A172 (cell line): ENCODE data around the gene DUSP22. TPM values are rescaled to one million over a fixed set of nuclear protein-coding genes. Genes with fewer than 3 reads are reported as not detected.

Experiments used
- DNase-seq: peaks from one replicate; pipeline ENCODE4 v3.0.0-alpha.2; 2015; ENCODE audit warnings: low spot score
- total RNA-seq: library from RNA; depleted of rRNA; stranded (reverse); fragments of >200 nt; shearing (Covaris generic); gene quantifications from 2 replicates; pipeline ENCODE4 v1.2.3, GENCODE V29; 2014

Gene DUSP22
- total RNA-seq, 1 experiment from 2014 or later: 19.5 TPM

DNA sequence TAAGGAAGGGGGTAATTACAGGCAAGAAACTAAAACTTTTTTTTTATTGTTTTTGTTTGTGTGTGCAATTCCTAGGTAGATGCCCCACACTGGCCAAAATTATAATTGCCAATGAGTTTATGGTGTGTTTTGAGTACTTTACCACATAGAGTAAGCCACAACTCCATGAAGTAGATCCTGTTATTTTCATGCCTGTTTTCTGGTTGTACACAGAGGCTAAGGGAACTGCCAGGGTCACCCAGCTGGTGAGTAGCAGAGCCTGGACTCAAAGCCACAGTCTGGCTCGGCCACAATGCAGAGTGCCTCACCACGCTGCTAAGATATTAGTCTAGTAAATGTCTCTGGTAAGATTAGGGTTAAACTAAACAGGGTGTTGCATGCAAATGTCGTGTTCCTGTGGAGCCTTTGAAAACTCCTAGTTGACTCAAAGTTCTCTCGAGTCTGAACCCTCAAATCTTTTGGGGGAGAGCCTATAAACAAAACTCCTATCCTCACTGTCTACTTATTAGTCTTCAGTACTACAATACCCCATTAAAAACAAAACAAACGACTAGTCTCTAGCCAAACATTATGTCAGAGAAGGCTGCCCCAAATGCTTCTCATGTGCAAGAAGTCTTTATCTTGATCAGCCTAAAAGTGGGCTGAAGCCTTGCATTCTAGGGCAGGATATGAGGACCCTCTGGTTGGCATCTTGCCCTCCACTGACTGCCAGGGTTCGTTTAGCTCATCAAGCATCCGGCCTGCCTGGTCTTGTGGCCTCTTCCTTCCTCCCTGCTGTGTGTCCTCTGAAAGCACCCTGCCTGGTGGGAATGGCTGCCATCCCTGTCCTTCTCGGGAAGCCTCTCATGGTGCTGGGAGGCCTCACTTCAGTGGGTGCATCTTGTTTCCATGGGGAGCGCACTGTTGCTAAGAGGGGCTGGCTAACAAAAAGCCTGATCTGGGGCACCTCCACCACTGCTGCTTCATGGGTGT, 4.2 kb downstream of the DUSP22 start:
- DNase-seq: no peak

DNA sequence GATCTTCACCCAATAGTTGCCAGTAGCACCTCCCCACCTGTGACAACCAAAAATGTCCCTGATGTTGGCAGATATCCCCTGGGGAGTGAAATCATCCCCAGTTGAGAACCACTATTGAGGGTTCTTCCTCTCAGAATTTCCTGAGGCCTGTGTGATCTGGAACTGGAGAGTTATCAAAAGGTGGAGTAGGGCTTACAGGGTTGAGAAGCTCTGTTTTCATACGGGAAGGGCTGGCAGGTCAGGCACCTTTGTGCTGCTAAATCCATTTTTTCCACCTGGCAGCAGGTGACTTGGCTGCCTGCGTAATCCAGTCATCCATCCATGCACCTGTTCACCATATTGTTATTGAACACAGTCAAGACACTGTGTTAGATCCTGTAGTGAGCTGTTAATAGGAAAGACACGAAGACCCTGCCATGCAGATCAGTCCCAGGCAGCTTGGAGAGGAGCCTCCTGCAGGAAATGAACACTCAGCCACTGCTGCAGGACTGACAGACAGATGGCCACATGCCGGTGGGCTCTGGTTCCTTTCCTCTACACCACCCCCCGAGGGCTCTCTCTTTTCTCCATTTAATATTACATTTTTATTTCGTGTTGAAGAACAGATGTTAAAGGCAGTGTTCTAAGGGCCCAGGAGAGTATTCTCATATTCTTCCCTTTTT, 5.4 kb downstream of the DUSP22 start:
- DNase-seq: no peak

DNA sequence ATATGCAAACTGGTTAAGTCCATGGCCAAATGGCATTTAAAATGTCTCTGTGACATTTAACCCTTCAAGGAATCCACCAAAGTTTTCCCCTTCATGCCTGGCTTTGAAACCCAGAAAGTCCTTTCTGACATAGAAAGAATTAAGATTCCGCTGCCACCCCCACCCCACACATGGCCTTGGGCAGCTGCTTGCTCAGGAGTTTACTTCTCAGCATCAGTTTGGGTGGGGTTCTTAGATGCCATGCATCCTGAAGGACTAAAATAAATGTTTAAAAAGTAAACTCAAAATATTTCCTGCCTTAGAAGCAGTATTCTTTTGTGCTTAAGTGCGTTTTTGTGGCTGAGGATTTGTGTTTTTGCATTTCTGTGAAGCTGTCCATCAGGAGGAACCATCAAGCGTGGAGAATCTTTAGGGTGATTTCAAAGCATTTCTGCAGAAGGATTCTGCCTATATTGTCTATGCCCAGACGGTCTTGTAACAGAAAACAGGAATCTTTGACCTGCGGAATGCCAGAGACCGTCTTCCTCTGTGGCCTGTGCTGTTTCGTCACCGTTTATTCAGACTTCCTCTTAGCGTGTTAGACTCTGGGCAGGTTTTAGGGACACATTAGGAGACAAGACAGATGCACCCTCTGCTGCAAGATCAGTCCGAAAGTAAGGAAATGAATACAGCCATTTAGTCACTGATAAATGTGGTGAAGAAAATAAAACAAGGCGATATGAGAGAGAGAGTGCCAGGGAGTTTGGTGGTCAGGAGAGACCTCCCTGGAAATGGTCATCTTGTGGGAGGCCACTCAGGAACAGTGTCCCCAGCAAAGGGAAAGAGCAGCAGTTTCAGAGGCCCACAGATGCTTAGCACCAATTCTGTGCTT, 6.2 kb downstream of the DUSP22 start:
- no peak for DNase-seq

DNA sequence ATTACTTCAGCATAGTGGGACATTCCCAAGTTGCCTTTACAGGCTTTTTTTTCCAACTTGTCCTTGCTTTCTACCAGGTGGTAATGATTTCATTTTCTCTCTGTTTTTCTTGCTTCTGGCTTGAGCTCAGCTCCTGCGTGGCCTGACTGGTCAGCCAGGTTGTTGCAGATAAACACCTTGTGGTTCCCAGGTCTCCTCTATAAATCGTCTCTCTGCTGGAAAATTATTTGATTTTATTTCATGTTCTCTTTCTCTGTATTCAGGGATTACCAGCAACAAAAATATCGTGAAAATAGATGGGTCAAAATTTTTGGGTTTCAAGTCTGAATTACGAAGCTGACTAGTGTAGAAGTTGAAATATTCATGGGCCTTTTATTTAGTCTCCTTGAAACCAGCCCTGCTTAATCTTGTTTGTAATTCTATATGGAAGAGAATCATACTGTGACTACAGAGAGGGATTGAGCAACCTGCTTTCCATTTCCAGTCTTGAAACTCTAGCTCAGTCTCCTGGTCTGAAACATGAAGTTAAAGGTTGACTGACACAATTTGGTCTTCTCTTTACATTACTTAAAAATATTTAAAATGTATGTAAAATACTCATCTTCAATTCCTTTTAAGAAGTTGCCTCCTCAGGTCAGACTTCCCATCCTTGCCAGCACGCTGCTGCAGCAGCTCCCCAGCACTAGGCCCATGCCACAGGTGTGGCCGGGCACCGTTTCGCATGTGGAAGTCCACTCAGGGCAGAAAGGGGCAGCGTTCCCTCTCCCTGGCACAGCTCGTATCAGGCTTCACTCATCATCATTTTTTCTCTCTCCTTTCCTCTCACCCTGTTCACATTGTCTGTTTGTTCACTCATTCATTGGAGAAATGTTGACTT, 7.1 kb downstream of the DUSP22 start:
- DNase-seq: no peak

DNA sequence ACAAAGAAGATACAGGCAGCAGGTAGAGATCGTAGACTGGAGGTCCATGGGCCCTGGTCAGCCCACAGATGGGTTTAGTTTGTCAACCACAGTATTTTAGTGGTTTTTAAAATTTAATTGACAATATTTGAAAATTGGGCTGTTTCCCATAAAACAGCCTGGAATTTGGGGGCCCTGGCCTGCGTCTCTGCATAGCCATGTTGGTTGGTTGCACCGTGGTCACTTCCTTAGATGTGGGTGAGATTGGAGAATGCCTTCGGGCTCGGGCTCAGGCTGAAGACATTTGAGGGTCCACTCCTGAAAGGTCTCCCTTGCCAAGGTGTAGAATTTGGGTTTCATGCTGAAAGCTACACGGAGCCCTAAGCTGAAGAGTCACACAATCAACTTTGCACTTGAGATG, 7.7 kb downstream of the DUSP22 start:
- no peak for DNase-seq

DNA sequence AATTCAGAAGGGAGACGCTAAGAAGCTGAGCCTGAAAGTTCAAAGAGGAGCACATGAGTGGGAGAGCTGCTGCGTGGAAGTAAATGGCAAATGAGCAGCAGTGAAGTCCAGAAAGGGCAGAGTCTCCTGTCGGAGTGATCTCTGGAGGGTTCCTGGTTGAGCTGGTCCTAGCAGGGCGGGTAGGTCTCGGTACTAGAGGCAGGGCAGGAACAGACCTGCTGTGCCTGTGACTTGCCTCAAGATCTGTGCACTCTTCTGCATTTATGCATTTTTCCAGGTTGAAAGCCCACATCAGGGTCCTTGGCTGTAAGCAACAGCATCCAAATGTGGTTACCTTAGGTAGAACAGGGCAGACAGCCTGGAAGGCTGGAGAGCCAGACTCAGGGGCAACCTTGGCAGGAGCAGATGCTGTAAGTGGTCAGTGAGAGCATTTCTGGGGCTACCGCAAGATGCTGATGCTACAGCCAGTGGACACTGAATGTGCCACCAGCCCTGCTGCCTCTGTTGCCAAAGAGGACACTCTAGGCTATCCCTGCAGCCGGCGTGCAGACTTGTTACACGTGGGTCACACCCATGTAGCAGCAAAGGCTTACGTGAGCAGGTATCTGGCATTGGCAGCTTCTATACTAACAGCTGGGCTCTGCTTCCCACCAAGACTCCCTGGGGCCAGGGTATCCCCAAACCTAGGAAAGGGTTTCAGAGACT, 8.4 kb downstream of the DUSP22 start:
- DNase-seq: no peak

DNA sequence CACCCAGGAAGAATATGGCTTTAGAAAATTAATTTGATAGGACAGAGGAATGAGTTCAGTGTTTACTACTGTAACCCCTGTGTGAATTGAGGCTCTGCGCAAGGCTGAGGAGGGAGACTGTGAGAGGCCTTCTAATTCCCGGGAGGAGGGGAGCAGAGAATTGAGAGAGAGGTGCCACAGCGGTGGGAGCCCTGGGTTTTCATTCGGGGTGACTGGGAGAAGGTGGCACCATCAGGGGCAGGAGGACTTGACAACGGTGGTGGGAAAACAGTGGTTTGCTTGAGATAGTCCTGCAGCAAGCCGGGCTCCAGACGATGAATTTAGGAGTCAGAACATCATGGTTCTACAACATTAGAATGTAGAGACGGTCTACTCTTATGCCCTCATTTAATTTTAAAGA, 9.2 kb downstream of the DUSP22 start:
- DNase-seq: no peak

DNA sequence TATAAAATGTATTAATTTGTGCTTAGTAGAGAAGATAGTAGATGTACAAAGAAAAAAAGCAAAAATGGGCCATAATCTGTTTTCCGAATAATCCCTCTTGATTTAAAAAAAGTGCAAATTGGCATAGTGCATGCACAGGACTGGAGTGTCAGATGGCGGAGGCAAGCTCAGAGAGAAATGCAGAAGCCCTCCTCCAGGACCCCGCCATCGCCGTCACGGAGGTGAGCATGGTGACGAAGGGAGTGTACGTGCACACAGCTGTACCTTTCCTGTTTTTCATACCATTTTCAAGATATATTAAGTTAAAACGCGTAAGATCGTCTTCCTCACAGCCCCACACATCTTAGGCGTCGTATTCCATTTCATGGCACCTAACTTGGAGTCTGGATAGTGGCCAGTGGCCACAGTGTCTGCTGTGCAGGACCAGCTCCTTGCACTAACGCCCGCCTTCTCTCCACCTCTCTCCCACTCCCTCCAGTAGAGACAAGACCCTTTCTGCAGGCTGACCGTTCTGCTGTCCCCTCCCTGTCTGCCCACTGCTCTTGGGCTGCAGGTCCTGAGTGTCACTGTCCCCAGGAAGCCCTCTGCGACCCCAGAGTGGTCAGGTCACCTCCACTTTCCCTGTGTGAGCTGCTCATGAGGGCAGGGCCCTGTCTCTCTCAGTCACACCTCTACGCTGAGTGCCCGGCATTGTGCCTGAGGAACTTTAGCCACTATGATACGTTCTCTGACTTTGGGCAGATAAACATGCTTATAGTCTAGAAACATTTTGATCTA, 9.8 kb downstream of the DUSP22 start:
- no peak for DNase-seq

DNA sequence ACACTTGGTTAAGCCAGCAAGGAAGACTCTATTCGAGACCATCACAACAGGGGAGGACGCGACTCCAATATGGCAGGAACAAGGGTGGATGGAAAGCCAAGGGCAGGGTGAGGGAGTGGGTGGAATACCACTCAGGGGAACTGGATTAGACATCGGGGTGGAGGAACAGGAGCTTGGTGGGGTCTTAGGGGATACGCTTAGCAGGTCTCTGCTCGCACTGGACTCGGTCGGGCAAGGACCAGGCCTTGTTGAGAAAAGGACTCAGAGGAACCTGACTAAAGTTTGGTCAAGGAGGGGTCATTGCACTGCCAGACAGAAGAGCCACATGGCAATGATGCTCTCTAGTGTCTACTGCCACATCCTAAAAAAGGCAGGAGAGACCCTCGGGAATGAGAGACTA, 10.5 kb downstream of the DUSP22 start:
- DNase-seq: no peak

DNA sequence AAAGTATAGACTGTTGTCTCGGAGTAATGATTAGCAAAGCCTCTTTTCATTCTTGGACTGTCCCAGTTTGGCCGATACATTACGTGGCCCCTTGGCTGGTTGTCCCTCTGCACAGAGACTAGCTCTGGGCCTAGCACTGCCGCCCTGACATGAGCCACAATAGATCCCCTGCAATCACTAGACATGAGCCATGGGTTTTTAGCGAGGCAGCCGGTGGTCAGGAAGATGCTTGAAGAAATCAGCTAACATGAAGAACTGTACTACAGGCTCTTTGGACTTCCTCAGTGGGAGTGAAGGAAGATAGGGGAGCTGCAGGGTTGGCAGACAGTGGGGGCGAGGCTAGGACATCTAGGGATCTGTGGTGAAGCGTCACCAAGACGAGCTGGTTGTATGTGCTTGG, 11.0 kb downstream of the DUSP22 start:
- no peak for DNase-seq

DNA sequence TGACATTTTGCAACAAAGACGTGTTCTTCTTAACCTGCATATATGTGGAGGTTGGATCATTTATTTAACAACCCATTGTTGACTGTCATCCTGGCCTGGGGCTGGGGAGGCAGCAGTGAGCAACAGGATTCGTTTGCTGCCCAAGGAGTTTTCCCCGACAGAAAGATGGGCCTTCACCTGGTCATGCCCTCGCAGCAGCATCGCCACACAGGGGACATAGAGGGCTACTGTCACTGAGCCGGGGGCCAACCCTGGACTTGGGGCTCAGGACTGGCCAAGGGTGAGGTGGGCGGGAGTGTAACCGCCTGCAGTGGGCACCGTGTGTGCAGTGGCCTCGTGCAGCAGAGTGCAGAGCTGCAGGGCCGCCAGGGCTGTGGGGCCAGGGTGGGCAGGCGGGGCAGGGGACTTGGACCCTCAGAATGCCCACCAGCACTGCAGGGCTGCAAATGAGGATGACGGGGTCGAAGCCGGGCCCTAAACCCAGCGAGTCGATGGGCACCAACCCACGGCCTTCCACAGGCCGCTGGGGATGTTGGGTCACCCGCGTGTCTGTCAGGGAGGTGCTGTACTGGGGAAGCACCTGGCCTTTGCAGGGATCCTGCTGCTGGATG, 11.8 kb downstream of the DUSP22 start:
- DNase-seq: no peak

DNA sequence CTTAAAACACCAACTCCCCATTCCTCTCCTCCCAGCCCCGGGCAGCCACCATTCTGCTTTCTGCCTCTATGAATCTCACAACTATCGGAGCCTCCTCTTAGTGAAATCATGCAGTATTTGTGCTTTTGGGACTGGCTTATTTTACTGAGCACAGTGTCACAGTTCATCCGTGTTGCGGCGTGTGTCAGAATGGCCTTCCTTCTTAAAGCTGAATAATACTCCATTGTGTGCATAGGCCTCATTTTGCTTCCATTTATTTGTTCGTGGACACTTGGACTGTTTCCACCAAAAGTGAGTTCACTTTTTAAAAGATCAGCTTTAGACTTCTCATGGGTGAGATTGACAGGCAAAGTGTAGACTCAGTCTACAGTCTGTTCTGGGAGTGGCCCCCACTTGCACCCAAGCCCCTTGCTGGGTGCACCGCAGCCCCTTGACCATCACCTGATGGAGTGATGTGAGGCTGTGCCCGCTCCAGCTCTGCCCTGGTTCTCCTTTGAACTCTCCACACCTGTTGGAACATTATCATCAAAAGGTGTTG, 12.6 kb downstream of the DUSP22 start:
- no peak for DNase-seq

DNA sequence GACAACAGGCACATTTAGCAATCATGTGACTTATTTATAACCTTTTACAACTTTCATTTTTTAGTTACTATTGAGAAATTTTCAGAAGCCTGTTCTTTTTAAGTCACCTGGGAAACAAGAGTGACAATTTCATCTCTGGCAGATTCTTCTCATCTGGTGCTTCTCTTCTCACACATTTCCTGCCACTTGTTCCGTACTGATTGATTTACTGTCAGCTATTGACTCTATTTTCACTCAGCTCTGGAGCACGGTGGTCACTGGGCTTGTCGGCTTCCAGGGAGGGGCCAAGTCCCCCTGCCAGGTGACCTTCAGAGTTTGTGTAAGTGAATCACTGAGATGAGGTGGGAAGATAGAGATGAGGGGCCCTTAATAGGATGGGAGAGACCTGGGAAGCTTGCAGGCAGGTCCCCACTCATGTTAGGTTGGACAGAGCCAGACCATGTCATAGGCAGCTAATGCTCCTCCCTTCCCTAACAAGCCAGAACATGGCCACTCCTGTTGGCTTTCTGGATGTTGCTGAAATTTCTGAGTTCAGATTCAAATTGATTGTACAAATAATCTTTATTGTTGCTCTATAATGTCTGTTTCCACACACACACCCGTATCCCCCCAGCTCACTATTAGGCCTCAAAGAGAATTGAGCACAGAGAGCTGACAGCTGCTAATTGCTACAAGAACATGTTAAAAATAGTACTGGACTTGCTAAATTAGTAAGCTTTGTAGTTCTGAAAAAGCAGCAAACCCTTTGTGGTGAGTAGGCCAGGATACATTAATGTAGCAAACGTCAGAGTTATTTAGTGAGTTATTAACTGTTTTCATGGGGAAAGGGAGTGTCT, 13.3 kb downstream of the DUSP22 start:
- DNase-seq: no peak

DNA sequence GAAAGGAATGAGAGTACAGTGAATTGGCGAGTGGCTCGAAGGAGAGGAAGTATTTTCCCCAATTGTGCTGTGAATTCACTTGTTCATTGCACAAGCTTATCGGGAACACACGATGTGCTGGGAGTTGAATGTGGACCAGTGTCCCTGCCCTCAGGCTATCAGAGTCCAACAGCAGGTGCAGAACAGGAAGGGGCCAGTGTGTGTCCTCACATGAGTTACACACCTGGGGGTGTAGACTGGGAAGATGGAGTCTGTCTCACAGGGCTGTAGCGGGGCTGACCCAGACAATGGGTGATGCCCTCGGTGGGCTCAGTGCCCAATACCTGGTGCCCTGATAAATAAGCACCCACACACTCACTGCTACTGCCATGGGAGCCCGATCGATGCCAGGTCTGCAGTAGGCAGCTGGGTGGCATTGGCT, 14.4 kb downstream of the DUSP22 start:
- DNase-seq: no peak

DNA sequence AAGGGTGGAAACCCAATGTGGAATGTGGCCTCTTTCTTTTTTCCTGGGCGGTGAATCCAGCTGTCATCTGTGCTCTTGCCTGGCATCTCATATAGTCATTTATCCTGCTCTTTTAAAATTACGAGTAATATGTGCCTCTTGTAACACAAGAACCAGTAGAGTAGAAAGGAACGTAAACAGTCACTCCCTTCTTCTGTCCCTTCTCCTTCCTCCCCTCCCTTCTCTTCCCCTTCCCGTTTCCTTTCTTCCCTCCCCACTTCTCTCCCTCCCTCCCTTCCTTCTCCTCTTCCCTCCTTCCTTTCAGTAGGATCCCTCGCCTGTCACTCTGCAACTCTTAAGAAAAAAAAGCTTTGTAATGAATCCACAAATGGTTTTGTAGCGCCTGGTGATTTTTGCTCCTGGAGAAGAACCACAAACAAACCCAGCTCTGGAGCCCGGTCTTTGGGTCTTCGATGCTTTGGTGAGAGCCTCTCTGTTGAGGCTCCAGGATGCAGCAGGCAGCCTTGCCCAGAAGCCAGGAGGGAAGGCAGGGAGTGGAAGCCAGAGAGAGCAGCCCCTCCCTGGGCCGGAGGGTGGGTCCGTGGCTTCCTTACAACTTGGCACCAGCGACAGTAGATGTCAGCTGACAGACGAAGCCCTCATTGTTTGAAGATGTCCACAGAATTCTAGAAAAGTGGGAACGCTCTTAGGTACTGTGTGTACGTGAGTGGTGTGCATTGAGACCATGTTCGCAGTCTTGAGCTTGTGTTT, 15.0 kb downstream of the DUSP22 start:
- DNase-seq: no peak

DNA sequence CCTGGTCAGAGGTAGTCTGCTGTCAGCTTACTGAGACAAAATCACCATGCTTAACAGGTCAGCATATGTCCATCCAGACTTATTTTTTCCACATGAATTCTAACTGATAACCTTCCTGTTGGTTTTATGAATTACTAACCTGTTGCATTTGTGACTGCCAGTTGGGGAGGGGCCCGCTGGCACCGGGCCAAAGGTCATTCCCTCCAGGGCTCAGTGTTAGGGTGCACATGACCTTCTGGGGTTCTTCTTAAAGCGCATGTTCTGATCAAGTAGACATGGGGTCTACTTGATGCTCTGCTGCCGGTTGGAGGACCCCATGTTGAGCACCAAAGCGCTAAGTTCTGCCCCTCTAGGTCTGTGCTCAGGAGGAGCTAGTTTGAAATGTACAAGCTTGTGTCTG, 15.6 kb downstream of the DUSP22 start:
- DNase-seq: no peak

DNA sequence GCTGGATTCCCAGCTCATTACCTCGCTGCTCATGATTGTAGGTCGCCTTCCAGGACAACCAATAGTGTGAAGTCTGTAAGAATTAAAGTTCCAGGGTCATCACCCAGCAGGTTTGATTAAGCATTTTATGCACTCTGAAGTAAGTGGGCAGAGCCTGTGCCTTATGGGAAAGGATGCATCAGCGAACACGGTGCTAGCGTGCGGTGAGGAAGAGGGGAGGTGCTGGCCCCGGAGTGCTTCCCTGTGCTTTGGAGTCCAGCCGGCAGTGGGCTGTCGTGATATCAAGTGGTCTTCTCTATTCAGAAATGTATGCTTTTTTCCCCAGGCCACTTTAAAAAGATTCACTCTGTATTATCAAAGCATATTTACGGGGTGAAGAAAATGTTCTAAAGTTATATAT, 16.0 kb downstream of the DUSP22 start:
- no peak for DNase-seq
